Mesothelial cell of epicardium (in vitro differentiated cells): ENCODE results near the gene PREB. TPM values are rescaled to one million over a fixed set of nuclear protein-coding genes. Genes with fewer than 3 reads are reported as not detected.

ENCODE experiments used
- DNase-seq, 2 experiments: peaks; one replicate each; pipeline ENCODE4 v3.0.0; 2021; ENCODE audit warnings: low spot score in 2 of 2; ENCODE audit not compliant: unreplicated experiment in 2 of 2
- H3K27ac Mint-ChIP-seq: 2 replicates; pipeline ENCODE4 v1.8.0; 2021; ENCODE audit warnings: mixed read lengths
- H3K27me3 Mint-ChIP-seq: 2 replicates; pipeline ENCODE4 v1.8.0; 2021; ENCODE audit warnings: low read depth, mixed read lengths
- H3K36me3 Mint-ChIP-seq: 2 replicates; pipeline ENCODE4 v1.8.0; 2021; ENCODE audit warnings: mixed read lengths
- H3K4me1 Mint-ChIP-seq: 2 replicates; pipeline ENCODE4 v1.8.0; 2021; ENCODE audit warnings: mixed read lengths
- H3K4me3 Mint-ChIP-seq: 2 replicates; pipeline ENCODE4 v1.8.0; 2021; ENCODE audit warnings: mild to moderate bottlenecking, moderate library complexity, mixed read lengths
- H3K9me3 Mint-ChIP-seq: 2 replicates; pipeline ENCODE4 v1.8.0; 2021; ENCODE audit warnings: mixed read lengths
- total RNA-seq: library from RNA; stranded (reverse); gene quantifications from 3 replicates; pipeline ENCODE4 v1.2.1, GENCODE V29; 2021
- TF ChIP-seq, protein P1 (sequence below): fragments of 200-600 bp; sonication (generic); IDR thresholded peaks from one replicate; pipeline ENCODE4 v1.5.0; 2021; ENCODE audit warnings: antibody characterized with exemption; ENCODE audit not compliant: unreplicated experiment

The PREB gene
- total RNA-seq, 1 donor from 2014 or later = 41.6 TPM

DNA sequence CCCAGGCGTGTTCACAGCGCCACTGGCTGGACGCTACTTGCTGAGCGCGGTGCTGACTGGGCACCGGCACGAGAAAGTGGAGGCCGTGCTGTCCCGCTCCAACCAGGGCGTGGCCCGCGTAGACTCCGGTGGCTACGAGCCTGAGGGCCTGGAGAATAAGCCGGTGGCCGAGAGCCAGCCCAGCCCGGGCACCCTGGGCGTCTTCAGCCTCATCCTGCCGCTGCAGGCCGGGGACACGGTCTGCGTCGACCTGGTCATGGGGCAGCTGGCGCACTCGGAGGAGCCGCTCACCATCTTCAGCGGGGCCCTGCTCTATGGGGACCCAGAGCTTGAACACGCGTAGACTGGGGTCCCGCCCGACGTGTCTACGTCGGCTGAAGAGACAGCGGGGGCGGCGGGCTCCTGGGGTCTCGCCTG is 48.8 kb downstream of the PREB start:
- Mint-ChIP-seq H3K4me1 (peaks cover 24% of the 10 kb centered on the region), H3K4me3 (peak overlapping the region; percentile 70), H3K9me3 (no peaks in the 10 kb centered on the region), H3K27ac (no peak overlapping the region), H3K27me3 (peaks cover 18% of the 10 kb centered on the region), H3K36me3 (no peaks in the 10 kb centered on the region)
- TF ChIP-seq, protein P1, sequence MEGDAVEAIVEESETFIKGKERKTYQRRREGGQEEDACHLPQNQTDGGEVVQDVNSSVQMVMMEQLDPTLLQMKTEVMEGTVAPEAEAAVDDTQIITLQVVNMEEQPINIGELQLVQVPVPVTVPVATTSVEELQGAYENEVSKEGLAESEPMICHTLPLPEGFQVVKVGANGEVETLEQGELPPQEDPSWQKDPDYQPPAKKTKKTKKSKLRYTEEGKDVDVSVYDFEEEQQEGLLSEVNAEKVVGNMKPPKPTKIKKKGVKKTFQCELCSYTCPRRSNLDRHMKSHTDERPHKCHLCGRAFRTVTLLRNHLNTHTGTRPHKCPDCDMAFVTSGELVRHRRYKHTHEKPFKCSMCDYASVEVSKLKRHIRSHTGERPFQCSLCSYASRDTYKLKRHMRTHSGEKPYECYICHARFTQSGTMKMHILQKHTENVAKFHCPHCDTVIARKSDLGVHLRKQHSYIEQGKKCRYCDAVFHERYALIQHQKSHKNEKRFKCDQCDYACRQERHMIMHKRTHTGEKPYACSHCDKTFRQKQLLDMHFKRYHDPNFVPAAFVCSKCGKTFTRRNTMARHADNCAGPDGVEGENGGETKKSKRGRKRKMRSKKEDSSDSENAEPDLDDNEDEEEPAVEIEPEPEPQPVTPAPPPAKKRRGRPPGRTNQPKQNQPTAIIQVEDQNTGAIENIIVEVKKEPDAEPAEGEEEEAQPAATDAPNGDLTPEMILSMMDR = no peak
- DNase-seq = no peak

DNA sequence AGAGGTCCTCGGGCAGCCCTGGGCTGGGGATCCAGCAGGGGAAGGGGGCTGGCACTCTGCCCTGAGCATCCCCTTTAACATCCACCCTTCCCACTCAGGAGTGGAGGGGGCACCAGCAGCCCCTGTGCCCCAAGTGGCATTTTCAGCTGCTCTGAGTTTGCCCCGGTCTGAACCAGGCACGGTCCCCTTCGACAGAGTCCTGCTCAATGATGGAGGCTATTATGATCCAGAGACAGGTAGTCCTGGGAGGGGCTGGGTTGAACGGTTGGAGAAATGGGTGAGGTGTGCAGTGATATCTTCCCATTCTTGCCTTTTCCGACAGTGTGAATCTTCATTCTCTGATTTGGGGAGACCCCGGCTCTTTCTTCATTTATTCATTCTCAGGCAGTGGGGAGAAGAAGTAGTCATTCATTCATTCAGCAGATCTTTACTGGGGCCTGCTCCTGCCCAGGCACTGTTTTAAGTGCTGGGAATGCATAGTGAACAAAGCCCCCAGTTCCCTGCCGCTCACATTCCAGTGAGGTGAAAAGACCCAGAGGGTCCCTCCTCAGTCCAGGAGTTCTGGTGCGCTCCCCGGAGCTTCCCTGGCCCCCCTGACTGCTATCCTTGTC is 49.3 kb downstream of the PREB start:
- H3K27me3 Mint-ChIP-seq = peaks cover 18% of the 10 kb centered on the region
- TF ChIP-seq, protein P1 = no peak
- no peak for DNase-seq
- peak overlapping the region; percentile 35 for H3K27ac Mint-ChIP-seq
- H3K4me3 Mint-ChIP-seq = peak overlapping the region; percentile 70
- H3K9me3 Mint-ChIP-seq = no peaks in the 10 kb centered on the region
- H3K4me1 Mint-ChIP-seq = peaks cover 26% of the 10 kb centered on the region
- H3K36me3 Mint-ChIP-seq = no peaks in the 10 kb centered on the region

GRCh38 chr2:27084297-27085061 is 50.0 kb downstream of the PREB start:
- Mint-ChIP-seq H3K4me1 (peaks cover 32% of the 10 kb centered on the region), H3K9me3 (no peaks in the 10 kb centered on the region), H3K27ac (no peak overlapping the region), H3K4me3 (no peak overlapping the region), H3K27me3 (peaks cover 18% of the 10 kb centered on the region), H3K36me3 (no peaks in the 10 kb centered on the region)
- TF ChIP-seq, protein P1 = no peak
- DNase-seq = no peak

DNA sequence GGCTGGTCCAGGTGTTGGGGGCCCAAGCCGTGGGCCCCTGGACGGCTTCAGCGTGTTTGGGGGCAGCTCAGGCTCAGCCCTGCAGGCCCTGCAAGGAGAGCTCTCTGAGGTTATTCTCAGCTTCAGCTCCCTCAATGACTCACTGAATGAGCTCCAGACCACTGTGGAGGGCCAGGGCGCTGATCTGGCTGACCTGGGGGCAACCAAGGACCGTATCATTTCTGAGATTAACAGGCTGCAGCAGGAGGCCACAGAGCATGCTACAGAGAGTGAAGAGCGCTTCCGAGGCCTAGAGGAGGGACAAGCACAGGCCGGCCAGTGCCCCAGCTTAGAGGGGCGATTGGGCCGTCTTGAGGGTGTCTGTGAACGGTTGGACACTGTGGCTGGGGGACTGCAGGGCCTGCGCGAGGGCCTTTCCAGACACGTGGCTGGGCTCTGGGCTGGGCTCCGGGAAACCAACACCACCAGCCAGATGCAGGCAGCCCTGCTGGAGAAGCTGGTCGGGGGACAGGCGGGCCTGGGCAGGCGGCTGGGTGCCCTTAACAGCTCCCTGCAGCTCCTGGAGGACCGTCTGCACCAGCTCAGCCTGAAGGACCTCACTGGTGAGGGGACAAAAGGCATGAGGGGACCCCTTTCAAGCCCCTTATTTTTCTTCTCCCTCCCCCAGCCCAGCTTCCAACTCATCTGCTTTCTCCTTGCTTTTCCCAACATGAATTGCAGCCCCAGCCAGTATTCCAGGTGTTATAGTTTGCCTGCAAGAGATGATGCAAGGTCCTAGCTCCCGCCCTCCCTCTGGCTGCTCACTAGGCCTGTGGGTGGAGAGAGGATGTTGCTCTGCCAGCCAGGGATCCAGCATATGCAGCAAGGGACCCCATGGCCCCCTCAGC is 50.8 kb downstream of the PREB start:
- Mint-ChIP-seq H3K4me1 (peaks cover 32% of the 10 kb centered on the region), H3K4me3 (no peak overlapping the region), H3K27ac (no peak overlapping the region), H3K9me3 (no peaks in the 10 kb centered on the region), H3K27me3 (peaks cover 17% of the 10 kb centered on the region), H3K36me3 (no peaks in the 10 kb centered on the region)
- TF ChIP-seq, protein P1 = no peak
- no peak for DNase-seq

GRCh38 chr2:27082773-27083409 is 51.5 kb downstream of the PREB start:
- no peaks in the 10 kb centered on the region for H3K9me3 Mint-ChIP-seq
- no peak for DNase-seq
- H3K4me1 Mint-ChIP-seq = peaks cover 39% of the 10 kb centered on the region
- no peaks in the 10 kb centered on the region for H3K36me3 Mint-ChIP-seq
- H3K27ac Mint-ChIP-seq = no peak overlapping the region
- H3K4me3 Mint-ChIP-seq = no peak overlapping the region
- TF ChIP-seq, protein P1 = no peak
- peaks cover 12% of the 10 kb centered on the region for H3K27me3 Mint-ChIP-seq
